Chondrocyte (in vitro differentiated cells): ENCODE measurements around the gene EPHB2. TPM values are rescaled to one million over a fixed set of nuclear protein-coding genes. Genes with fewer than 3 reads are reported as not detected.

Source experiments
- DNase-seq: peaks from one replicate; pipeline ENCODE4 v3.0.0; 2021; ENCODE audit warnings: mixed read lengths, low spot score
- H3K27ac Mint-ChIP-seq: one replicate; pipeline ENCODE4 v1.8.0; 2021; ENCODE audit warnings: mild to moderate bottlenecking, moderate library complexity, mixed read lengths; ENCODE audit not compliant: unreplicated experiment
- H3K27me3 Mint-ChIP-seq: 2 replicates; pipeline ENCODE4 v1.8.0; 2021; ENCODE audit warnings: low read depth, mixed read lengths
- H3K36me3 Mint-ChIP-seq: 2 replicates; pipeline ENCODE4 v1.8.0; 2021; ENCODE audit warnings: low read depth, mixed read lengths
- H3K4me1 Mint-ChIP-seq: 2 replicates; pipeline ENCODE4 v1.8.0; 2021; ENCODE audit warnings: low read depth, mild to moderate bottlenecking, mixed read lengths
- H3K4me3 Mint-ChIP-seq: one replicate; pipeline ENCODE4 v1.8.0; 2021; ENCODE audit warnings: mild to moderate bottlenecking, moderate library complexity, mixed read lengths; ENCODE audit not compliant: unreplicated experiment
- H3K9me3 Mint-ChIP-seq: 2 replicates; pipeline ENCODE4 v1.8.0; 2021; ENCODE audit warnings: low read depth, mixed read lengths
- CTCF ChIP-seq: fragments of 200-600 bp; sonication (generic); IDR thresholded peaks from 2 replicates; pipeline ENCODE4 v1.5.0; 2021; ENCODE audit warnings: antibody characterized with exemption, mild to moderate bottlenecking, moderate library complexity
- total RNA-seq: library from RNA; stranded (reverse); gene quantifications from 3 replicates; pipeline ENCODE4 v1.2.1, GENCODE V29; 2021

Gene EPHB2
- total RNA-seq, 1 donor from 2014 or later: 44.6 TPM

DNA sequence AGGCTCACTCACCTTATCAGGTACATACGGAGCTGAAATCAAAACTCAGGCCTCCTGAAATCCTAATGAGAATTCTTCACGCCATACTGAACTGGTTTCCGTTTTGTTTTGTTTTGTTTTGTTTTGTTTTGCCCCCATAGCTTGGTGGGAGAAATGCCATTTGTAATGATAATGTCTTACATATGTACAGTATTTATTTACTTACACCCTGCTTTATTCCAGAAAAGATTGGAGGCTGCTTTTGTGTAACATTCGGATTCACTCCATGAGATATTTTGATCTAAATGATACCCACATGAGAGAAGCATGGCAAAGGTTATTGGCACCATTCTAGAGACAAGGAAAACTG, 84.7 kb downstream of the EPHB2 start:
- H3K4me1 Mint-ChIP-seq: peaks cover 14% of the 10 kb centered on the region
- H3K36me3 Mint-ChIP-seq: peaks cover 4% of the 10 kb centered on the region
- no peak overlapping the region for H3K4me3 Mint-ChIP-seq
- no peak overlapping the region for H3K27ac Mint-ChIP-seq
- no peaks in the 10 kb centered on the region for H3K9me3 Mint-ChIP-seq
- TF ChIP-seq CTCF: no peak
- no peak for DNase-seq
- H3K27me3 Mint-ChIP-seq: no peaks in the 10 kb centered on the region

- DNase-seq: no peak
- H3K27ac Mint-ChIP-seq: no peak overlapping the region
Measured at GRCh38 chr1:22796642-22797041, 86.0 kb downstream of the EPHB2 start.

DNA sequence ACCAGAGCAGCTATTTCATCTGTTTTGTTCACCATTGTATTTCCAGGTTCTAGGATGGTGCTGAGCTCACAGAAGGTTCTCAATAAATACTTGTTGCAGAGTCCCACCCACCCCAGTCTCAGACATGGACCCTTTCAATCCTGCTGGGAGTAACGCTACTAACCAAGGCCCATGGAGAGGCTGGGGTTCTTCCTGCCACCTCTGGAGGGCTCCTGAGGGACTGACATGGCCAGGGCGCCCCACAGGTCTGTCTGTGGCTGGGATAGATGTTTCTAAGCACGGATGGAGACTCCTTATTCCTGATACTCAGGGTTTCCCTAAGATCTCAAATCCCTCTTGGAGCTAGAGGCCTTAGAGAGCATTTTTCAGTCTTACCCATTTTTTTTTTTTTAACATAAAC, 87.4 kb downstream of the EPHB2 start:
- TF ChIP-seq CTCF: no peak
- Mint-ChIP-seq H3K9me3 (no peaks in the 10 kb centered on the region), H3K4me3 (no peak overlapping the region), H3K27ac (no peak overlapping the region), H3K36me3 (peaks cover 4% of the 10 kb centered on the region), H3K27me3 (no peaks in the 10 kb centered on the region), H3K4me1 (peaks cover 8% of the 10 kb centered on the region)
- no peak for DNase-seq

More at GRCh38 chr1:22796642-22797041, 86.0 kb downstream of the EPHB2 start:
- H3K4me3 Mint-ChIP-seq: no peak overlapping the region
- peaks cover 8% of the 10 kb centered on the region for H3K4me1 Mint-ChIP-seq
- no peaks in the 10 kb centered on the region for H3K27me3 Mint-ChIP-seq
- no peaks in the 10 kb centered on the region for H3K9me3 Mint-ChIP-seq
- H3K36me3 Mint-ChIP-seq: peaks cover 4% of the 10 kb centered on the region
- TF ChIP-seq CTCF: no peak

DNA sequence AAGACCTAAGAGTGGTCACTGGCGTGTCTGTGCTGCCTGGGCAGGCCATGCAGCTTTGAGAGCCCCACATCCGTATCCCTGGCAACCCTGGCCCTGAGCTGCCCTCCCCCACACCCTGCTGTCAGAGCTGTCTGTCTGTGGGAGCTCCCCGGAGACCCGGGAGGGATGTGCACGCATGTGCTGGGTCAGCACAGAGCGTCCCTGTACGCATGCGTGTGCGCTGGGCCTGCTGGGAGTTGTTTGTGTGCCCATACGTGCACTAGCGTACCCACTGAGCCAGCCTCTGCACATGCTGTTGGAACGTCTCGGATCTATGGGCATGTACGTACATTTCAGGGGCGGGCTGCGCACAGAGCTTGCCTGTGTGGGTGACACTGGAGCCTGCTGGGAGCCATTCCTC, 89.3 kb downstream of the EPHB2 start:
- no peak for DNase-seq

GRCh38 chr1:22800629-22801028, 90.0 kb downstream of the EPHB2 start:
- H3K27ac Mint-ChIP-seq: no peak overlapping the region
- TF ChIP-seq CTCF: no peak
- H3K4me1 Mint-ChIP-seq: peaks cover 15% of the 10 kb centered on the region
- H3K4me3 Mint-ChIP-seq: no peak overlapping the region
- DNase-seq: no peak
- peaks cover 4% of the 10 kb centered on the region for H3K36me3 Mint-ChIP-seq
- no peaks in the 10 kb centered on the region for H3K9me3 Mint-ChIP-seq
- H3K27me3 Mint-ChIP-seq: no peaks in the 10 kb centered on the region

More for the DNA sequence above, 89.3 kb downstream of the EPHB2 start:
- Mint-ChIP-seq H3K4me3 (no peak overlapping the region), H3K9me3 (no peaks in the 10 kb centered on the region), H3K27ac (no peak overlapping the region), H3K27me3 (no peaks in the 10 kb centered on the region), H3K4me1 (peaks cover 16% of the 10 kb centered on the region), H3K36me3 (peaks cover 4% of the 10 kb centered on the region)
- no peak for TF ChIP-seq CTCF
